Stimulated activated CD8-positive, alpha-beta memory T cell treated with anti-CD3 and anti-CD28 coated beads, Interleukin-12 subunit alpha, Interleukin-12 subunit beta, amount 100 ng/mL, for 24 hours (primary cell): ENCODE data around the gene SPIC.
"Not testable (repeated sequence)": the region's sequence is repeated elsewhere in the genome, so short reads cannot be mapped to it uniquely, and the experiment has no call there.

Source experiments
- DNase-seq: peaks from one replicate; pipeline ENCODE4 v3.0.0-alpha.2; 2020; ENCODE audit errors: extremely low read depth

Gene SPIC

DNA sequence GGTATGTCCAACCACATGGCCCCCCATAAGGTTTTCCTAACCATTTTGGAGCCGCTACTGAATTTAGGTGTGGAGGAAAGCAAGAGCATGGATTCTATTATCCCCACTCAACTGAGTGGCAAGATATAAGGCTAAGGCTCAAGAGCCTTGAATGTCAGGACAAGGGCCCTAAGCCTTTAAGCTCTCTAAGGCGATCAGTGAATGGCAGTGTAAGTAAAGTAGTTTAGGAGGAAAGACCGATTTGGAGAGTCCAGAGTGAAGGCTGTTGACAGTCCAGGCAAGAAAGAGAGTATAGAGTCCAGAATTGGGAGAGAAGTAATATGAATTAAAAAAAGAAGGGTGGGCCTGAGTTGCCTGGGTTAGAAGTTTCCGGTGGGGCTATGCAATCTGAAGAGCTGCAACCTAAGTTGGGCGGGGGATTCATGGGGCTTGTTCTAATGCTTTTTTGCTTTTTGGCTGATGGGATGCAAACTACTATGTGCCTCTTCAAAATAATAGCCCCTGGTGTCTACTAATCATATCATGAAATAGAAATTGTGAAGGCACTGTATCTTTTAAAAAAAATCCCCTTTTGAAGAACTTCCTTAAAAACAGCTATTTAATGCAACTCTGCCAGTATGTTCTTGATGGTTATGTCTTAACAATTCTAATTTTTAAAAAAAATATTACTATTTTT, at the start of gene SPIC:
Gene SPIC, plus strand, starts transcription at position 626 of the 676 bp plus-strand sequence. CDS start 1,569 bp downstream, outside the sequence.
- DNase-seq, result no peak

DNA sequence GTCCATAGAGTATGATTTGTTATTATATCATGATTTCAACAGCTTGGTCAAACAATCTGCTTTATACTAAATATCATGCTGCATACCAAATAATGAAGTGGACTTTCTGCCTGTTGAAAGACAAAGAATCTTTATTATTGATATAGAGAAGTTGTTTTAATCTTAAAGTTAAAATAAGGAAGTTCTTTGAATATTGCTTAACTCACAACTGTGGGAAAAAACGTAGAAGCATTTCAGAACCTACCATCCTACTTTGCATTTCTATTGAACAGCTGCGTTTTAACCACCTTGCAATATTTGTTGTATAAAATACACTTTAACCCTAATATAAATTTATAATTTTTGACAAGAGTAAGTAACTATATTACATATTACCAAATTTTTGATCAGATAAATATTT, 44.7 kb upstream of the SPIC start:
- no peak for DNase-seq

DNA sequence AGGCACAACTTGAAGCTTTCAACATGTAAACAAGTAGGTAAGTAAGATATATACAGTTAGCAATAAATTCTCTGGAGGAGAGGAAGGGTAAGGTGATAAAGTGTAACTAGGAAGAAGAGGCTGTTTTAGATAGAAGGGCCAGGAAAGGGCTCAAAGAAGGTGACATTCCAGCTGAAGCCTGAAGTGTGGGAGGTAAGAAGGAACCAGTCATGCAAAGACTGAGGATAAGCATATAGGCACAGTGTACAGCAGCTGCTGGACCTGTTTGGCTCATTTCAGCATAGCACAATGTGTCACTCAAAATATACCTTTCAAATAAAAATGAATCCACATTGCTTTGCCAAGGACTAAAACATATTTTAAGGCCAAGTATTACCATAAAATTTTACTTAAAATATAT, 39.0 kb upstream of the SPIC start:
- DNase-seq, result no peak

DNA sequence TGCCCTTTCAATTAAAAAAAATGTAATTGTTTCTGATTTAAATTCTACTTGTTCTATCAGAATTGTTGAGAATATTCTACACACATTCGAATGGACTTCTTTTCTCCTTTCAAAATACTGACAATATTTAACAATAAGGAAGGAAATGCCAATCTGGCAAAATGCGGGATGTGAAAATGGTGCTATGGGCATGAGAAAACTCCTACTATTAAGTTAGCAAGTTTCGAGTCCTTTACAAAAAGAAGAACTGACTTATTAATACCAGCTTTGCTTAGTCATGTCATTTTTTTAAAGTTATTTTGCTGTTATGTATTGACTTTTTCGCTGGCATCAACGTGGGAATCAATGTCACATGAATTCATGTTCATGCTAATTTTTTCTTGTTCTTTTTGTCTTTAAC, 35.9 kb upstream of the SPIC start:
- DNase-seq, result no peak

DNA sequence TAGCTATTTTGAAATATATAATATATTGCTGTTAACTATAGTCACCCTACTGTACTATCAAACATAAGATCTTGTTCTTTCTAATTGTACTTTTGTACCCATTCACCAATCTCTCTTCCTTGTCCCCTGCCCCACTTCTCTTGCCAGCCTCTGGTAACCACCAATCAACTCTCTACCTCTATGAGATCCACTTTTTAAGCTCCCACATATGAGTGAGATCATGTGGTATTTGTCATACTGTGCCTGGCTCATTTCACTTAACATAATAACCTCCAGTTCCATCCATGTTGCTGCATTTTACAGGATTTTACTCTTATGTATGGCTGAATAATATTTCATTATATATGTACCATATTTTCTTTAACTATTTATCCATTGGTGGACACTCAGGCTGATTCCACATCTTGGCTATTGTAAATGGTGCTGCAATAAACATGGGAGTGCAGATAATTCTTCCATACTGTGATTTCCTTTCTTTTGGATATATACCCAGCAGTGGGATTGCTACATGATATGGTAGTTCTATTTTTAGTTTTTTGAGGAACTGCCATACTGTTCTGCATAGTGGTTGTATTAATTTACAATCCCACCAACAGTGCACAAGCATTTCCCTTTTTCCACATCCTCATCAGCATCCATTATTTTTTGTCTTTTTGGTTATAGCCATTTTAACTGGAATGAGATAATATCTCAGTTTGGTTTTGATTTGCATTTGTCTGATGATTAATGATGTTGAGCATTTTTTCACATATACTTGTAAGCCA, 33.5 kb upstream of the SPIC start:
- DNase-seq, result no peak

DNA sequence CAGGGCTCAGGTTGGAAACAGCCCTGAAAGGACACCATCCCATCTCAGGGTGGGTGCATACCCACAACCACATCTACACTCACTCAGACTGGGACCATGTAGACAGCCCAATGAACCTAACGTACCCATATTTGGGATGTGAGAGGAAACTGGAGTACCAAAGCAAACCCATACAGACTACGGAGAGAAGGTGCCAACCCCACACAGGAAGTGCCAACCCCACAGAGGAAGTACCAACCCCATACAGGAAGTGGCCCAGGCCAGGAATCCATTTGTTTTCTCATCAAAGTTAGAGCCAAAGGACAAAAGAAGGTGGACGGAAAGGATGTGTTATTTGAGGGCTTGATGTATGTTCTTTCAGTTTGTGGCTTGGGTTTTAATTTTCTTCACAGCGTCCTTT, 19.5 kb upstream of the SPIC start:
- no peak for DNase-seq

DNA sequence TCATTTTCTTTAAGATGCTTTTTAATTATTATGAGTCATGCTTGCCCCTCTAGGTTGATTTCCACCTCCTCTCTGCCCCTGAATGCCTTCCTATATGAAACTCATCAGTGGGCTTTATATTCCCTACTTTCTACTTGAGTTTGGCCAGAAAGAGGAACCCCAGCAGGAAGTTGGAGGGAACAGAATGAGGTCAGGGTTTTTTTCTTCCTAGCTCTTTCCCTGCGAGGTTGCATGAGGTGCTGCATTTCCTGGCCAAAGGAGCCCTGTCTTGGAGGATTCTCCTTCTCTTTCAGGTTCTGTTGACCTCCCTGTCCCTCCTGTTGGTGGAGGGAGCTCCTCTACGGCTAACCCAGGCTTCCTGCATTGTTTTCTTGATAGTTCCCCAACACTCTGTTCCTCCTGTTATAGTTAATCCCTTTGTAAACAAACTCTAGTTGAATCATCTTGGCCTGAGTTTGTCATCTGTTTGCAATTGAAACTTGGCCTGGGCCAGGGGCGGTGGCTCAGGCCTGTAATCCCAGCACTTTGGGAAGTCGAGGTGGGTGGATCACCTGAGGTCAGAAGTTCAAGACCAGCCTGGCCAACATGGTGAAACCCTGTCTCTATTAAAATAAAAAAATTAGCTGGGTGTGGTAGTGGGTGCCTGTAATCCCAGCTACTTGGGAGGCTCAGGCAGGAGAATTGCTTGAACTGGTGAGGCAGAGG, 15.3 kb upstream of the SPIC start:
- DNase-seq, result no peak

DNA sequence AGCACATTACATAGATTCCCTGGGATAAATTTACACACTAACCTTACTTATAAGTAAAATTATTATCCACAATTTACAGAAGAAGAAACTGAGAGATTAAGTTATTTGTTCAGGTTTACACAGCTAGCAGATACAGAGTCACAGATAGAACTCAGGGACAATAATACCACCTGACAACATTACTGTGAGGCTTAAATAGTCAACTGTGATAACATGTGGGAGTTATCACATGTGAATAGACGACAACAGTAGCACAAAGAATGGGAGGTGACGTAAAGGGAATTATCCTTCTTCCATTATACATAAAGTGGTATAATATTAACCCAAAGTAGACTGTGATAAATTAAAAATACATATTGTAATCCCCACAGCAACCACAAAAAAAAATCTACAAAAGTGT, 6.2 kb upstream of the SPIC start:
- no peak for DNase-seq

DNA sequence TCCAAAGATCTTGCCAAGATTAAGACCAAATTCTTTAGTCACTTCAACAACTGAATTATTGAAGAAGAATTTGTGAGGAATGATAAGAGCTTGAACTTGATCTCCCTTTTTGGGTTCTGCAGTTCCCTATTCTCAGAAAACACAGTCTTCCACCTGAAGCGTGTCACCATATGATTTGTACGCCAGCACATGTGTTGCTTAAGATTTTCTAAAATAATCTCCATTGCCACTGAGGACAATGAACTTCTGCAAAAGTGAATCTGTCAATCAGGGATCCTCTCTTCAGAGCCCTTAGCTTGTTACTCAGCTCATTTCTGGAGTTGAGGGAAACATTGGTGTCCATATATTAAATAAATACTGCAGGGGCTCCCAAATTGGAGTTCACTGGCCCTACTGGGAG, 4.2 kb upstream of the SPIC start:
- no peak for DNase-seq

DNA sequence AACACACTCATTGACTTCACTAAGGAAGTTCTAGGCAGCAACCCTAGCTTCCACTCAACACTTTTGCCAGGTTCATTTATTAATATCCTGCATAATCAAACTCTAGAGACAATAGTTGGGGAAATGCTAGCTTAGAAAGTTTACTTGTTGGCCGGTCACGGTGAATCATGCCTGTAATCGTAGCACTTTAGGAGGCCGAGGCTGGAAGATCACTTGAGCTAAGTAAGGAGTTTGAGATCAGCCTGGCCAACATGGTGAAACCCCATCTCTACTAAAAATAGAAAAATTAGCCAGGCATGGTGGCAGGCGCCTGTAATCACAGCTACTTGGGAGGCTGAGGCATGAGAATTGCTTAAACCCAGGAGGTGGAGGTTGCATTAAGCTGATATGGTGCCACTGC, 3.3 kb upstream of the SPIC start:
- not testable (repeated sequence) for DNase-seq

DNA sequence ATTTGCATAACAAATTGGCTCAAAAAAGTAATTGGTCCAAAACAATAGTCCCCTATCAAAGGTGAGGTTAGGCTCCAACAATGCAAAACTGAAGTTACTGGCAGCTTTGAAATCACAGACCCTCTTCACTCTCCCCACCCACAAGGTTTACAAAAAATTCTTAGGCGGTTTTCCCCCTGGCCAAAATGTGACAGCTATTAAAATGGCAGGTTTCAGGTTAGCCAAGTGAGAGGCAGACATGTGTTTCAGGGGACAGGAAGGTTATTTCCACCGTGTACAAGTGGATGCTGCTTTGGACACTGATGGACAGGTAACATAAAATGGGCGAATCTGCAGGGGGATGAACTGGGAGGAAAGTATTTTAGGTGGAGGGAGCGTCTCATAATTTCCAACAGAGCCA, 888 bp upstream of the SPIC start:
- no peak for DNase-seq

DNA sequence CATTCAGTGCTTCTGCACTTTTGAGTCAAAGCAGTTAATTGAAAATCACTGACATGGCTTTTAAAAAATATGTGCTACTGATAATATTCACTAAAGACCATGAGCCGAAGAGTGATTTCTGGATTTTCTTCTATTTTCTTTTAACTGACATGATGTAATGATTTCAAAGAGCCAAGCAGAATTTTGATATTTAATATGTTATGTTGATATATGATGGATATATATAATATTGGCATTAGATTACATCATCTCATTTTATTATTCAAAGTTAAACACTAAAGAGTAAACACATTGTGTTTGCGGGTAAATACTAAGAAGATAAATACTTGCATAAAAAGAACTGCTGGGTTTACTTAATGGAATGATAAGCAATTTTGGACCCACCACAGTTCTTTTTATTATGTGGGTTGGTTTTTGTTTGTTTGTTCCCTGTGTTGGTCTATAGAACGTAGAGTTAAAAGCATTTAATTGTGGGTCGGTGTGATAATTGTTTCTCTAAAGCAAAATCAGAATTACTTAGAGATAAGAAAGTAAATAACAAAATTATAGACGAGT, 692 bp downstream of the SPIC start:
- DNase-seq, result no peak

DNA sequence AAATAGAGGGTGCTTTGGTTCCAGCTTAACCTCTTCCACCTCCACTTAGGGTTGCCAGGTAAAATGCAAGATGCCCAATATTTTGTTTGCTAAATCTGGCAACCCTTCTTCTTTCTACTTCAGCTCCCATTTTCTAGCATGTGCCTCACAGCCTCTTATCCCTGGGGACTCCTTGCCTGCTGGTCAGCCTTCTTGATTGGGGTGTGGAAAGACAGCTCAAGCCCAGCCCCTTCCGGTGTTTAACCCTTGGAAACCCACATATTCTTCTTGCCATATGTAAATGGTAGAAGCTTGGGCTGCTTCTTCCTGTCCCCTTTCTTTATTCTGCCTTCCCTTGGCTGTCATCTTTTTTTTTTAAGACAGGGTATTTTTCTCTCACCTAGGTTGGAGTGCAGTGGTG, 5.7 kb downstream of the SPIC start:
- DNase-seq, result no peak

DNA sequence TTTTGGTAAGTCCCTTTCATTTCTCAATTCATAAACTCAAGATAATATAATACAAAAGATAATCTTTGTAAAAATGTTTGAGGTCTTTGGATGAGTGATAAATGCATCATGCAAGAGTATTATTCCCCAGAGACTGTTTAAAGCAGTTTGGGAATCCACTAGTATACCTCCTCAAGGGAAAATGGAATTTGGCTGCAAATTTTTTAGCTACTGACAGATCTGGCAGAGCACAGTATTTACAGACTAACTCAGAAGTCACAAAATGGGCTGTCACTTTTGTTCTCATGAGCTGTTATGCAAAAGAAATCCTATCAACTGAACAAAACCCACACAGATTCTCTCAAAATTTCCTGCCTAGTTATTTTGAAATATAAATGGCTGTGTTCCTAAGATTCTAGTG, 9.9 kb downstream of the SPIC start:
- DNase-seq, result no peak

DNA sequence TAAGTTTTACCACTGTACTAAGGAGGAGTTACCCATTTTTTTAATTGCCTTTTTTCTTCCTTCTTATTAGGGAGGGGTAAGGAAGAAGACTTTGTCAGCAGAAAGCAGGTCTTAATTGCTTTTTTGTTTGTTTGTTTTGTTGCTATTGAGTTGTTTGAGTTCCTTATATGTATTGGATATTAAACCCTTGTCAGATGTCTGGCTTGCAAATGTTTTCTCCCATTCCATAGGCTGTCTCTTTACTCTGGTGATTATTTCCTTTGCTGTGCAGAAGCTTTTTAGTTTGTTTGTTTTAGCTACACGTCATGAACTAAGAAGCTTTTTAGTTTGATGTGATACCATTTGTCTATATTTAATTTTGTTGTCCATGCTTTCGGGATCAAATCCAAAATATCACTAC, 13.3 kb downstream of the SPIC start:
- no peak for DNase-seq

DNA sequence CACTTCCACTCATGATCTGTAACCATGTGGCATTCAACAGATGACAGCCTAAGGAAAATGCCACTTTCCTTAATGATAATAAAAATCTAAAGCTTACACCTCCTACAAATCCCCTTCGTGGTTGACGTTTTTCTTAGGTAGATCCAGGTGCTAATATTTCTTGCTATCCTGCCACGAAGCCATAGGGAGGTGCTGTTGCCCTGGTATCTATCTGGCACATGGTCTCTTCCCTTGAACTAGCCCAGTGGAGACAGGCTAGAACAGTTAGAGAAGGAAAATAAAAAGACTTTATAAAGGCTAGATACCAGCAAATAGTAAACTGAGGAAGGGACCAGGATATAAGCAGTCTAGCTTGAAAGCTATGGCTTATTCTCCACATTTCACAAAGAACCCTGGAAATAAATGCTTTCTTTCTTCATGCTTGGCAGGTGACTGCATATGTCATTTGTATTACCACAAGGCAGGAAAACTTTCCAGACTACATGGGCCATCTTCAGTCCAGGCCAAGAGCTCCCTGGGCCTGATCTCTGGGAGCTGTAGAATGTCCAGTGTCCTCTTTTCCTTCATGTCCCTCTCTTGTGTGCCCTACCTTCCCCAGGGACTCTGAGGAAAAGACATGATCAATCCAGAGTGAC, 15.3 kb downstream of the SPIC start:
- DNase-seq, result no peak

DNA sequence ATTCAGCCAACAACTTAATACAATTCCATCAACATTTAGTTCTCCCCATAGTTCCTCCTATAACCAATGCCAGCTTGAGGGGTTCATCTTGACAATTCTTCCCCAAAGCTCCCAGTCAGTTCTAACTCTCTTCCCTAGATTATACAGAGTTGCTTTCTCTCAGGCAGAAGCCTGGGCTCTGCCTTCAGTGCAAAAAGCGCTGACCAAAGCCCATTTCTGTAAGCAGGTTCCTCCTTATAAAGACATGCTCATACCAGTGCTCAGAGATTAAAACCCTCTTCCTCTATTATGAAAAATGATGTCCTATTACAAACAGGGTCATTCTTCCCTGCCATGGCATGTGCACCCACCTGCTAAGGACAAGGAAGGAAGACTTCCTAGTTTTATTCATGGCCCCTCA, 16.2 kb downstream of the SPIC start:
- no peak for DNase-seq

DNA sequence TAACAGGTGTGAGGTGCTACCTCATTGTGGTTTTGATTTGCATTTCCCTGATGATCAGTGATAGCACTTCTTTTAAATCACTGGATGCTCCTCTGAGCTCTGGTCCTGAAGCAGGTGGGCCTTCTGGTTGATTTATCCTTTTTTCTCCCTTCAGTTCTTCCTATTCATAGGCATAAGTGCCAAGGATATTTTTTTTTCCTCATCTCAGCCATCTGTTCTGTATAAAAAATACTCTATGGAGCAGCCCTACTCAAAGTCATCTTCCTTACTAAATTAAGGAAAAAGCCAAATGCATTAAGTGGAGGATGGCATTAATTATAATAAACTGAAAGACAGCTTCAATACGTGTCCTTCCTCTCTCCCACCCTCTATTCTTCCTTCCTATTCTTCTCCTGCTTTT, 18.4 kb downstream of the SPIC start:
- DNase-seq, result no peak

DNA sequence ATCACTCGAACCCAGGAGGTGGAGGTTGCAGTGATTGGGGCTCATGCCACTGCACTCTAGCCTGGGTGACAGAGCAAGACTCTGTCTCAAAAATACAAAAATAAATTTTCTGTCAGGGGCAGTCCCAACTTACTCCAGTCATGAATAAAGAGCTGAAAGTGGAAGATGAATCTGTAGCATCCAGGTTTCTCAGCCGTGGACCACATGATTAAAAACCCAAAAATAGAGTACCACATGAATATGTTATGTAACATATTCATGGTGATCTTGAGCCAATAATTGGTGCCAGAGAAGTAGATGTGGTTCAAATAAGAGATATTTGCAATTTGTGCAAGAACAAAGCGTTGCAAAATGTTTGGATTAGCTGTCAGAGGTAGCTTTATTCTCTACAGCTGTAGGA, 23.1 kb downstream of the SPIC start:
- DNase-seq, result no peak

DNA sequence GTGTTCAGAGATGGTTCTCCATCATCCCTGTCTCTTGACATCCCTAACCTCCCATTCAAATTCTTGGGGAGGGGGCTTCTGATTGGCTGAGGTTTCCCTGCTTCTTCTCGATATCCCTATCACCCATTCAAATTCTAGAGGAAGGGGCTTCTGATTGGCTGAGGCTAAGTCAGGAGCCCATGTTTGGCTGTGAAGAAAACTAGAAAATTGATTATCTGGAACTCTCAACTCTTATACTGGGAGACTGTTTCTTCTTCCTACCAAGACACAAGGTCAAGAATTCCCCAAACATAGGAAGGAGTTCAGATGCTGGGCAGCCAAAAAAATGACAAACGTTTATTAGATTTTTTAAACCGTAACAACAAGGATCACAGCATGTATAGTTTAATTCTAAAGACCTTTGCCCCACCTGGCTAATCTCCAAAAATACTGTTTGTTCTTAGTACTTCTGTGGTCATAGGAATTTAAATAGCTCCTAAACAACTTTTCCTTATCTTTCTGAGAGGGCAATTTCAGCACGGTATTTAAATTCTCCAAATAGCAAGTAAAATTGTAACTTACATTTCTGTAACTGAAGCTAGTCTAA, 26.4 kb downstream of the SPIC start:
- no peak for DNase-seq

DNA sequence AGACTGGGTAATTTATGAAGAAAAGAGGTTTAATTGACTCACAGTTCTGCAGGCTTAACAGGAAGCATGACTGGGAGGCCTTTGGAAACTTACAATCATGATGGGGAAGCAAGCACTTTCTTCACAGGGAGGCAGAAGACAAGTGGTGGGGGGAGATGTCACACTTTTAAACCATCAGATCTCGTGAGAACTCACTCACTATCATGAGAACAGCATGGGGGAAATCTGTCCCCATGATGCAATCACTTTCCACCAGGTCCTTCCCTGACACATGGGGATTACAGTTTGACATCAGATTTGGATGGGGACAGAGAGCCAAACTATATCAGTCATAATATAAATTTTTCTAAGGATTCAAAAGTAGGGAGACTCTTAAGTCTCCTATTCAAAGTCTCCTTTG, 46.0 kb downstream of the SPIC start:
- DNase-seq, result no peak

DNA sequence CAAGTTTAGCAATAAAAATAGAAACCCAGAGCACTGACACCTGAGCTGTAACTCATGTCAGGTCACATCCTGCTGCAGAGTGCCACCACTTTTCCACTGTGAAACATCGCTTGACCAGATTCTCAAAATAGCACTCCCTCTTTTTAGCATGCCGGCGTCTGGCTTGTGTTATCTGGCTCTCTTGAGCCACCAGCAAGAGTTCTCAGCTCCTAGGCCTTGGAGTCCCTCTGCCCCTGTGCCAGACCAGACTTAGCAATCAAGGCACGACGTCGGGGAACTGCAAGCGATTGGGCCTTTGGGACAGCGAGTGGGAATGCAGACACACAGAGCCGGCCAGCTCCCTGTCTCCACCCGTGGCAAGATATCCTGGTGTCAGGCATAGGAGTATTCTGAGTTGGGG, 52.5 kb downstream of the SPIC start:
- DNase-seq, result no peak
